SIG-M5 treated with dmso at 0.1 percent for 504 hours (cell line): ENCODE data around the gene PRICKLE2.

Experiments used
- DNase-seq: peaks from one replicate; lab custom pipeline; 2025; ENCODE audit not compliant: unreplicated experiment; lab: John Stamatoyannopoulos, UW

The PRICKLE2 gene

GRCh38 chr3:64054488-64054887 is 170.8 kb downstream of the PRICKLE2 start:
- no peak for DNase-seq

GRCh38 chr3:64053581-64053980 is 171.7 kb downstream of the PRICKLE2 start:
- no peak for DNase-seq

GRCh38 chr3:64053117-64053516 is 172.1 kb downstream of the PRICKLE2 start:
- no peak for DNase-seq

- no peak for DNase-seq
Observed at GRCh38 chr3:64049832-64050231, 175.4 kb downstream of the PRICKLE2 start.

- no peak for DNase-seq
Observed at GRCh38 chr3:64049136-64049535, 176.1 kb downstream of the PRICKLE2 start.

- no peak for DNase-seq
Observed at GRCh38 chr3:64048631-64049061, 176.6 kb downstream of the PRICKLE2 start.

- no peak for DNase-seq
Observed at GRCh38 chr3:64047787-64048186, 177.5 kb downstream of the PRICKLE2 start.

- DNase-seq: no peak
Observed at GRCh38 chr3:64046996-64047594, 178.2 kb downstream of the PRICKLE2 start.

- no peak for DNase-seq
Observed at GRCh38 chr3:64046592-64046991, 178.7 kb downstream of the PRICKLE2 start.

GRCh38 chr3:64042952-64043351 is 182.3 kb downstream of the PRICKLE2 start:
- no peak for DNase-seq
